Activated CD4-positive, alpha-beta T cell treated with anti-CD3 and anti-CD28 coated beads for 48 hours (primary cell): Measurements from ENCODE around the gene MDP1.
"Not testable (repeated sequence)": the region's sequence is repeated elsewhere in the genome, so short reads cannot be mapped to it uniquely, and the experiment has no call there.

Experiments
- DNase-seq: peaks from one replicate; pipeline ENCODE4 v3.0.0-alpha.2; 2020

Gene MDP1

DNA sequence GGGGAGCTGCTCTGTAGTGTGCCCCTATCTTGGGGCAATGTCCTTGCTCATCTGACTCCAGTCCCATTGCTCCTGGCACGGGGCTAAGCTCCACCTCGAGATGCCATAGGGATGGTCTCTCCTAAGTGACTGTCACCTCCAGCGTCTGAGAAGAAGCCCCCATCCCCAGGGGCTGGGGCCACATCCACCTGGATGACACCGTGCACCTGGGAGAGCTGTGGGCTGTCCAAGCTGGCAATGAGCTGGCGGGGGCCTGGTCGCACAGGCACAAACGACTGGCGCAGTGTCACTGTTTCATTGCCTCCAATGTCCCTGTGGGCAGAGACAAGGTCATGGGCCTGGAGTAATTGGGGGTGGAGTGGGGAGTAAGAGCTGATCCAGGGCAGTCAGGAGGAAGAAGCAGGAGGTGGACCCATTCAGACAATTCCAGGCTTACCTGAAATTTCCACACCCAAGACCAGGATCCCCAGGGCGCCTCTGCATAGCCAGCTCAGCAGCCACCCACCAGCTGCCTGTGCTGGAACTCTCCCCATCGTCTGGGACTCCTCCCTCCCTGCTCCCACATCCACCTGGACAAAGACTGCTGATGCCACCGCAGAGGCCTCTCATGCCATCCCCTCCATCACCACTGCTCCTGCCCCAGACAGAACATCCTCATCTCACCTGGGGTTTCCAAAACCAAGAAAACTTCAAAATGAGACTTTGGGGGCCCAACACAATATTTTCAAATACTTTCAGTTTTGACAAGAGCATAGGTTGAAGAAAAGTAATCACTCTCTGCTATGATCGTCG lies 33.6 kb upstream of the MDP1 start:
- no peak for DNase-seq

DNA sequence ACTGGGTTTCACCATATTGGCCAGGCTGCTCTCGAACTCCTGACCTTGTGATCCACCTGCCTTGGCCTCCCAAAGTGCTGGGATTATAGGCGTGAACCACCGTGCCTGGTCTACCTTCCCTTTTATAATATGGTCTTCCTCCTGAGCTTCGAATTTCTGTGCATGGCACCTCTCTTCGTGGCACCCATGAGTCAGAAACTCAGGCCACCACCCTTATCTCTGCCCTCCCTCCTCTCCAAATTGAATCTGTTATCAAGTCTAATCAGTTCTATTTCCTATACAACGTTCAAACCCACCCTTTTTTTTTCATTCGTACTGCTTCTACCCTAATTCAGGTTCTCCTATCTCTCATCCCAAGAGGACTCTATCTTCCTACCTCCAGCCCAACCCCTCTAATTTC lies 31.6 kb upstream of the MDP1 start:
- no peak for DNase-seq

GRCh38 chr14:24246765-24247212 lies 30.9 kb upstream of the MDP1 start:
- DNase-seq = peak; percentile 43

DNA sequence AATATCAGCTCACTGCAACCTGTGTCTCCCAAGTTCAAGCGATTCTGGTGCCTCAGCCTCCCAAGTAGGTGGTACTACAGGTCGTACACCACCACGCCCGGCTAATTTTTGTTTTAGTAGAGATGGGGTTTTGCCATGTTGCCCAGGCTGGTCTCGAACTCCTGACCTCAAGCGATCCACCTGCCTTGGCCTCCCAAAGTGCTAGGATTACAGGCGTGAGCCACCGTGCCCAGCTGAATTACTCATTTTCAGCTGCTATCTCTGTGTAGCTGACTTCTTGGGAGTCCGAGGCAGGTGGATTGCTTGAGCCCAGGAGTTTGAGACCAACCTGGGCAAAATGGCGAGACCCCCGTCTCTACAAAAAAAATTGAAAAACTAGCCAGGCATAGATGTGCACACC lies 29.5 kb upstream of the MDP1 start:
- not testable (repeated sequence) for DNase-seq

GRCh38 chr14:24243336-24243836 lies 27.5 kb upstream of the MDP1 start:
- DNase-seq = no peak

GRCh38 chr14:24241829-24242443 lies 26.1 kb upstream of the MDP1 start:
- DNase-seq = peak; percentile 96

GRCh38 chr14:24240110-24240918 lies 24.4 kb upstream of the MDP1 start:
- DNase-seq = no peak

GRCh38 chr14:24238527-24239037 lies 22.7 kb upstream of the MDP1 start:
- no peak for DNase-seq

GRCh38 chr14:24238123-24238522 lies 22.3 kb upstream of the MDP1 start:
- peak; percentile 22 for DNase-seq

- no peak for DNase-seq
Measured at GRCh38 chr14:24237463-24237955, 21.6 kb upstream of the MDP1 start.

- no peak for DNase-seq
Measured at GRCh38 chr14:24236689-24237462, 21.0 kb upstream of the MDP1 start.

GRCh38 chr14:24235804-24236688 lies 20.2 kb upstream of the MDP1 start:
- no peak for DNase-seq

DNA sequence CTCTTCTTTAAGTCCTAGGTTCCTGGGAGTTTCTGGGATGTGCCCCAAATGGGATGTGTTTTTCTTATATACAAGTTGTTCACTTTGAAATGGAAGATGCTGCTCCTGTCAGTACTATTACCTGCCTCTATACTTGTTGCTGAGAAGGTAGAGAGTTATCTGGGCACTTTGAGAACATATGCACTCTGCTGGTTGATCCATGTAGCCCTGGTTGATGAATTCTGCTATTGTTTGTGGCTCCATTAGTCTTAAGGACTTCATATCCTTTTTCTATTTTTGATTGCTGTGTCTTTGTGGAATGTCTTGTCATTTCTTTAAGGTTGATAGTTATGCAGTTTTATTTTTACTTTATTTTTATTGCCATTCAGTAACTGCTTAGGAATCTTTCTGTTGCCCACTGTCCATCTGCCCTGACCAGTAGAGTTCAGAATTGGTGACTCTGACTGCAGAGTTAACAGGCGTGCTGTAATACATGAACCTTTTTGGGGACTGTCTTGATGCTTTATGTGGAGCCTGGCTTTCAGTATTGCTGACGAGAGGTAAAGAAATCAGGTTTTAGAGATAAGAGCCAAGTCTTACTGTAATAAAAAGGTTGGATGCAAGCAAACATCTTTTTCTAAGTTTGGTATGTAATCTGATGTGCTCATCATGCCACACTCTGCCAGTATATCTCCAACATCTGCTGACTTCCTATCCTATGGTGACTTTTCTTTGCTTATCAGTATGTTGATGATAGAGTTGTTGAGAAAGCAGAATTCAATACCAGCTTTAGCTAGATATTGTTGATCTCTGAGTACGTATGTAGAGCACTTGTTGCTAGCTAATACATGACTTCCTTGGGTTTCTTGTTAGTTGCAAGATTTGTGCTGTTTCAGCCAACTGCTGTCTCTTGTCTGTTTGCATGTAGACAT lies 18.5 kb upstream of the MDP1 start:
- DNase-seq = no peak

GRCh38 chr14:24233538-24233866 lies 17.6 kb upstream of the MDP1 start:
- peak; percentile 34 for DNase-seq

GRCh38 chr14:24232645-24233537 lies 17.0 kb upstream of the MDP1 start, which contains the start of gene GMPR2:
GMPR2 (plus strand) TSS chr14:24232929; CDS start chr14:24233254, 325 bp downstream.
- peak; percentile 22 for DNase-seq

GRCh38 chr14:24232121-24232644 lies 16.3 kb upstream of the MDP1 start, which contains the start of gene NEDD8:
NEDD8 (minus strand) TSS chr14:24232367; CDS start chr14:24232267, 100 bp downstream.
- DNase-seq = peak; percentile 96

DNA sequence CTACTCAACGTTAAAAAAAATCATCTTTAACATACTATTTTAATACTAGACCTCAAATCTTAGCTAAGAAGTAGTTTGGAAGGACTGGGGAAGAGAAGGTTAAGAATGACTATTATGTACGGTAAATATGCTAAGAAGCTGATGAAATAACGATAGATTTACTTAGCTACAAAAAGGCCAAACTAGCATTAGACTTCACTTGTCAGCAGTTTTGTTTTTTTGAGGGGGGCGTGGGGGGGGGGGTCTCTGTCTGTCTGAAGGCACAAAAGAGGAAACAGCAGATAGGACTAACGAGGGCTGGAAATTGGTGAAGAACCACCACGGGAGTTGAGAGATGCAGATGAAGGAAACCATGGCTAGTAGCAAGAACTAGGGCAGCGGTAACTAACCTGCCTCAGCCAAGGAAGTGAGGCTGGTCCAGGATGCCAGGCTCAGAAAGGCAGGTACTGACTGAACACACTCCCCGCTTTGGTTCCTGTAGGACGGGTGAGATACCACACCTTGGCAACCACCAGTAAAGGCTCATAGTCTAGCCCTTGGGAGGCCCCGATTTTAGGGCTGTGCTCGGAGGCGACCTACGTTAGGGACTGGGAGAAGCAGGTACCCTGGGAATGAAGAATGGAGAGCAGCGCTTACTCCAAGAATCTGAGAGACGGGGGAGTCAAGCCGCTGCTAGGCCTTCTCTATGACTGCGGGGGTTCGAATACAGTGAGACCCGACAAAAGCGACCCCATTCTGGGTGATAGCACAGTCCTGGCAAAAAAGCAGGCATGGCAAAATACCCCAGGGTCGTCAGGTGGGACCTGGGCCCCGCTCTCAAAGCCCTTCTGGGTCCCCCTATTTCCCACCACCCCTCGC lies 15.6 kb upstream of the MDP1 start:
- DNase-seq = peak; percentile 46

- DNase-seq = no peak
Measured at GRCh38 chr14:24228902-24229301, 13.0 kb upstream of the MDP1 start.
